K562 (cell line): ENCODE measurements around the gene PITPNC1. TPM values are rescaled to one million over a fixed set of nuclear protein-coding genes. Genes with fewer than 3 reads are reported as not detected.
A peak's percentile ranks its signal among the peaks of the same experiment; 100 is the strongest.

Experiments used
- ATAC-seq: fragments of 200-7000 bp; cut with Tn5 transposase; 3 replicates; pipeline ENCODE4 v1.9.1; 2020; ENCODE audit warnings: moderate library complexity
- BruUV-seq: library from RNA; stranded (reverse); fragments of 400-500 nt; replicated peaks from 2 replicates; lab custom pipeline; 2021; lab: Mats Ljungman, UMichigan
- CTCF ChIA-PET: fragments of 300-600 bp; formaldehyde crosslinking; extraction: SDS; loops from one replicate; lab custom pipeline; 2021; ENCODE audit warnings: low intra/inter-chr PET ratio; lab: Yijun Ruan, JAX
- POLR2A ChIA-PET: fragments of 300-600, 350-650 bp; sonication (Branson Sonifier 250); formaldehyde crosslinking; extraction: SDS; loops from one replicate; lab custom pipeline; 2021; ENCODE audit warnings: antibody characterized with exemption, inconsistent platforms; lab: Yijun Ruan, JAX
- DNase-seq, 4 experiments: peaks; one replicate each; pipeline versions ENCODE4 v3.0.0 to v3.0.0-alpha.2; 2011 to 2018; ENCODE audit warnings: low spot score in 3 of 4, mixed read lengths in 3 of 4; ENCODE audit errors: extremely low read depth in 1 of 4
- FAIRE-seq: peaks from 2 replicates; lab custom pipeline; 2011; peaks lifted over from hg19 to GRCh38; lab: Jason Lieb, UNC
- H2AFZ ChIP-seq: 2 replicates; pipeline ENCODE4 v1.6.0; 2011; ENCODE audit warnings: low read depth, low read length, control low read depth, inconsistent platforms
- H3K27ac ChIP-seq: fragments of 200-600 bp; 3 replicates; pipeline ENCODE4 v1.8.0; 2011; ENCODE audit warnings: low read depth, mild to moderate bottlenecking, control low read depth, inconsistent platforms, low read length, moderate library complexity, mixed read lengths; ENCODE audit errors: extremely low read depth
- H3K27me3 ChIP-seq, 2 experiments: fragments of 300-600 bp in 1 of 2; 2 replicates in 1 of 2; 3 replicates in 1 of 2; pipeline versions ENCODE4 v1.6.0 to v1.8.0; 2011; ENCODE audit warnings: inconsistent platforms in 2 of 2, low read length in 2 of 2, mild to moderate bottlenecking in 1 of 2, mixed read lengths in 1 of 2, moderate library complexity in 1 of 2; ENCODE audit not compliant: control insufficient read depth in 2 of 2, insufficient read depth in 2 of 2
- H3K36me3 ChIP-seq: fragments of 300-600 bp; 3 replicates; pipeline ENCODE4 v1.8.0; 2011; ENCODE audit warnings: mild to moderate bottlenecking, low read length, inconsistent platforms; ENCODE audit not compliant: control insufficient read depth, insufficient read depth
- H3K4me1 ChIP-seq, 2 experiments: fragments of 200-600 bp in 1 of 2; replicated peaks in 1 of 2; 2 replicates in 1 of 2; 3 replicates in 1 of 2; pipeline versions ENCODE4 v1.5.1 to v1.8.0; 2011; ENCODE audit warnings: inconsistent platforms in 2 of 2, low read length in 2 of 2, mild to moderate bottlenecking in 1 of 2, mixed read lengths in 1 of 2, moderate library complexity in 1 of 2; ENCODE audit not compliant: control insufficient read depth in 2 of 2, insufficient read depth in 2 of 2
- H3K4me2 ChIP-seq: 2 replicates; pipeline ENCODE4 v1.6.1; 2011; ENCODE audit warnings: low read length, control low read depth, inconsistent platforms, mixed read lengths; ENCODE audit not compliant: insufficient read depth
- H3K4me3 ChIP-seq: fragments of 200-600 bp; sonication (generic), shearing (Covaris generic); 2 replicates; pipeline ENCODE4 v1.5.1; 2016; ENCODE audit warnings: control low read depth, inconsistent platforms
- H3K79me2 ChIP-seq: fragments of 200-600 bp; 3 replicates; pipeline ENCODE4 v1.8.0; 2011; ENCODE audit warnings: low read length, inconsistent platforms; ENCODE audit not compliant: control insufficient read depth, insufficient read depth
- H3K9ac ChIP-seq, 2 experiments: 2 replicates each; pipeline versions ENCODE4 v1.6.0 to v1.6.1; 2011; ENCODE audit warnings: low read depth in 2 of 2, low read length in 2 of 2, control low read depth in 1 of 2, inconsistent platforms in 1 of 2, mild to moderate bottlenecking in 1 of 2, mixed read lengths in 1 of 2; ENCODE audit not compliant: insufficient read depth in 1 of 2
- H3K9me1 ChIP-seq: one replicate; pipeline ENCODE4 v1.6.0; 2011; ENCODE audit warnings: inconsistent platforms, mild to moderate bottlenecking, low read length, moderate library complexity; ENCODE audit not compliant: control insufficient read depth, insufficient read depth
- H3K9me3 ChIP-seq: replicated peaks from 2 replicates; pipeline ENCODE4 v1.5.1; 2011; ENCODE audit warnings: low read depth, low read length, inconsistent platforms; ENCODE audit not compliant: control insufficient read depth, insufficient read depth
- H4K20me1 ChIP-seq: replicated peaks from 2 replicates; pipeline ENCODE4 v1.6.1; 2011; ENCODE audit warnings: low read length, inconsistent platforms, mixed read lengths; ENCODE audit not compliant: control insufficient read depth, insufficient read depth
- BDP1 ChIP-seq: IDR thresholded peaks from 3 replicates; pipeline ENCODE4 v1.6.1; 2011; ENCODE audit not compliant: insufficient read length, insufficient read depth
- ZNF740 ChIP-seq, 3 experiments: fragments of 200-800 bp in 1 of 3; sonication (Bioruptor generic) in 1 of 3; sonication (generic) in 1 of 3; formaldehyde crosslinking in 1 of 3; IDR thresholded peaks; 2 replicates each; pipeline versions ENCODE4 v1.6.1 to v1.8.0; 2016 to 2022; ENCODE audit warnings: mild to moderate bottlenecking in 2 of 3, missing compliant biosample characterization in 2 of 3, missing genetic modification characterization in 2 of 3, missing genetic modification reagents in 1 of 3
- WGBS: fragments of 100-300 bp; shearing (Covaris generic); methylation state at CpG from one replicate; pipeline ENCODE4 v1.1.6; 2016; ENCODE audit warnings: low coverage, mixed read lengths; ENCODE audit not compliant: insufficient coverage; ENCODE audit errors: missing lambda C conversion rate; 5-methylcytosine and 5-hydroxymethylcytosine counted together
- in situ Hi-C: fragments of 300-500 bp; cut with MboI; formaldehyde crosslinking; loops from 4 replicates; pipeline ENCODE4 v1.15.0; 2018; ENCODE audit warnings: inconsistent platforms, mixed read lengths
- intact Hi-C: fragments of 100-400 bp; cut with micrococcal nuclease; formaldehyde crosslinking; loops from 2 replicates; pipeline ENCODE4 v1.14.2; 2022
- polyA plus RNA-seq, 8 experiments: library from polyadenylated mRNA; depleted of rRNA in 4 of 8; stranded (reverse) in 5 of 8; unstranded in 3 of 8; fragments of >200 nt; fragmentation: Nextera tagmentation in 2 of 8; fragmentation: Illumina TruSeq in 1 of 8; extraction: Ambion mirVana in 2 of 8; extraction: Trizol in 1 of 8; gene quantifications; 2 replicates each; pipeline versions ENCODE4 v1.2.1 to v1.2.3, GENCODE V29; 2011 to 2014; ENCODE audit warnings: inconsistent platforms in 1 of 8, missing spikeins in 1 of 8
- total RNA-seq, 7 experiments: library from RNA; depleted of rRNA in 6 of 7; stranded (reverse); fragments of >200 nt in 6 of 7; fragmentation: Illumina TruSeq in 2 of 7; extraction: Trizol in 2 of 7; gene quantifications; 2 replicates each; pipeline versions ENCODE4 v1.2.1 to v1.2.3, GENCODE V29; 2011 to 2021; ENCODE audit warnings: low replicate concordance in 1 of 7

PITPNC1 gene
- total and polyA plus RNA-seq, 9 of the 15 experiments (the other 6 are each of a cell fraction or from before 2014, with no cell fraction given) = 0.11 to 1.1 (median 0.65) TPM

- H3K9me1 ChIP-seq = no peaks in the 10 kb centered on the region
- H3K27me3 ChIP-seq = peaks cover 9 to 10% of the 10 kb centered on the region in 2 experiments; a peak in 3 of 5 replicates
- H3K27ac ChIP-seq = no peak overlapping the region
- H3K9me3 ChIP-seq = peaks cover 6% of the 10 kb centered on the region; the same call in 1 of the 2 replicates
- peak overlapping the region; percentile 84; the same call in 1 of the 2 replicates for H3K4me2 ChIP-seq
- ChIA-PET CTCF (no interaction called here), POLR2A (interaction anchor here (1.1 to 1.3 kb wide), 2 partner anchors 10 to 11 kb away, joined by 3 to 6 read pairs; partner anchors contain the start of gene PSMD12)
- intact Hi-C loops = loop anchor here (5.0 kb wide), 3 partner anchors 101 to 311 kb away; no protein-coding TSS in a partner anchor
- no peak for FAIRE-seq
- no peaks in the 10 kb centered on the region for H3K79me2 ChIP-seq
- TF ChIP-seq ZNF740 (CRISPR knock-in tag; IDR thresholded peaks at IDR 0.05) = no peak
- no peak for TF ChIP-seq ZNF740 (tag; IDR thresholded peaks at IDR 0.05)
- no peak for TF ChIP-seq BDP1
- ATAC-seq = no peak
- no peak overlapping the region; a peak in 1 of 4 replicates for H3K9ac ChIP-seq
- H3K4me1 ChIP-seq = peaks cover 18 to 44% of the 10 kb centered on the region in 2 experiments; a peak in 4 of 5 replicates
- 54% methylated on average over 6 of the region's 6 CpGs for WGBS
- BruUV-seq = no TSS peak
- 0 out of 2 replicates have a peak, but pooled peaks cover 8% of the 10 kb centered on the region for H4K20me1 ChIP-seq
- H3K36me3 ChIP-seq = no peaks in the 10 kb centered on the region
- no peak for DNase-seq
- H2AFZ ChIP-seq = peak overlapping the region; percentile 79; the same call in 1 of the 2 replicates
- in situ Hi-C loops = loop anchor here (25.0 kb wide), 1 partner anchor 311 kb away; no protein-coding TSS in a partner anchor
- H3K4me3 ChIP-seq = no peak overlapping the region
These were observed 705 bp upstream of the PITPNC1 start for GRCh38 chr17:67376415-67376736.
